GM10248 (cell line): ENCODE results near the gene QKI.
"Not testable (repeated sequence)": the region's sequence is repeated elsewhere in the genome, so short reads cannot be mapped to it uniquely, and the experiment has no call there.

Experiments
- CTCF ChIA-PET: fragments of 300-600 bp; sonication (Branson Sonifier 250); formaldehyde crosslinking; extraction: SDS; loops from one replicate; lab custom pipeline; 2021; ENCODE audit warnings: antibody characterized with exemption; lab: Yijun Ruan, JAX
- POLR2A ChIA-PET: fragments of 350-650 bp; sonication (Branson Sonifier 250); formaldehyde crosslinking; extraction: SDS; loops from one replicate; lab custom pipeline; 2020; ENCODE audit warnings: antibody characterized with exemption; lab: Yijun Ruan, JAX
- DNase-seq: peaks from one replicate; pipeline ENCODE4 v3.0.0; 2012; ENCODE audit errors: extremely low spot score
- CTCF ChIP-seq: IDR thresholded peaks from 2 replicates; pipeline ENCODE4 v1.5.1; 2012; ENCODE audit warnings: mild to moderate bottlenecking, low read depth; ENCODE audit errors: extremely low read depth, missing control alignments, control extremely low read depth

QKI gene

GRCh38 chr6:163474581-163474980 is 60.1 kb downstream of the QKI start:
- DNase-seq = no peak

GRCh38 chr6:163476946-163477345 is 62.4 kb downstream of the QKI start:
- CTCF ChIA-PET = interaction anchor here (1.0 kb wide), 1 partner anchor 40 kb away, joined by 4 read pairs; no protein-coding TSS in a partner anchor
- DNase-seq, POLR2A ChIA-PET: not testable (repeated sequence)

More at GRCh38 chr6:163474581-163474980, 60.1 kb downstream of the QKI start:
- ChIA-PET POLR2A (no interaction called here), CTCF (interaction anchor here (0.9 kb wide), 1 partner anchor 14 kb away, joined by 3 read pairs; no protein-coding TSS in a partner anchor)
- no peak for TF ChIP-seq CTCF

- CTCF ChIA-PET = no interaction called here
- no peak for TF ChIP-seq CTCF
- DNase-seq = no peak
- POLR2A ChIA-PET = no interaction called here
These were observed 68.6 kb downstream of the QKI start for GRCh38 chr6:163483107-163483506.

- no peak for DNase-seq
- no peak for TF ChIP-seq CTCF
- ChIA-PET POLR2A (no interaction called here), CTCF (no interaction called here)
These were observed 70.9 kb downstream of the QKI start for GRCh38 chr6:163485388-163485851.

GRCh38 chr6:163486821-163487220 is 72.3 kb downstream of the QKI start:
- no peak for DNase-seq
- ChIA-PET POLR2A (no interaction called here), CTCF (interaction anchor here (1.2 to 1.5 kb wide), 5 partner anchors 14 to 276 kb away, joined by 3 to 4 read pairs (median 4); no protein-coding TSS in a partner anchor)
- no peak for TF ChIP-seq CTCF

- DNase-seq = no peak
- ChIA-PET CTCF (interaction anchor here (0.9 to 1.5 kb wide), 4 partner anchors 9 to 67 kb away, joined by 3 to 5 read pairs (median 4); no protein-coding TSS in a partner anchor), POLR2A (no interaction called here)
- no peak for TF ChIP-seq CTCF
These were observed 73.1 kb downstream of the QKI start for GRCh38 chr6:163487606-163488005.

GRCh38 chr6:163489584-163489983 is 75.1 kb downstream of the QKI start:
- no peak for TF ChIP-seq CTCF
- POLR2A ChIA-PET = no interaction called here
- DNase-seq = no peak
- CTCF ChIA-PET = interaction anchor here (0.6 to 1.7 kb wide), 2 partner anchors 23 to 62 kb away, joined by 3 to 5 read pairs; no protein-coding TSS in a partner anchor
